NB4 (cell line): Measurements from ENCODE around the gene MMP25.

ENCODE experiments used
- DNase-seq: peaks from one replicate; pipeline ENCODE4 v3.0.0; 2010; ENCODE audit warnings: low read depth
- H3K4me3 ChIP-seq: one replicate; pipeline ENCODE4 v1.5.1; 2011; ENCODE audit warnings: mild to moderate bottlenecking, low read depth, low read length, moderate library complexity
- MYC ChIP-seq: IDR thresholded peaks from 2 replicates; pipeline ENCODE4 v1.6.1; 2011; ENCODE audit warnings: low read depth, low read length
- POLR2A ChIP-seq: IDR thresholded peaks from 2 replicates; pipeline ENCODE4 v1.6.1; 2011; ENCODE audit warnings: mild to moderate bottlenecking; ENCODE audit not compliant: insufficient read length; ENCODE audit errors: extremely low read depth
- TF ChIP-seq, protein P1 (sequence below): IDR thresholded peaks from 2 replicates; pipeline ENCODE4 v1.6.1; 2011; ENCODE audit warnings: low read depth, low read length
- TF ChIP-seq, protein P2 (sequence below): IDR thresholded peaks from one replicate; pipeline ENCODE4 v1.5.1; 2012; ENCODE audit warnings: low read depth, low read length

The MMP25 gene

GRCh38 chr16:3035972-3036725, 10.2 kb upstream of the MMP25 start:
- no peak for TF ChIP-seq POLR2A
- TF ChIP-seq, protein P1, sequence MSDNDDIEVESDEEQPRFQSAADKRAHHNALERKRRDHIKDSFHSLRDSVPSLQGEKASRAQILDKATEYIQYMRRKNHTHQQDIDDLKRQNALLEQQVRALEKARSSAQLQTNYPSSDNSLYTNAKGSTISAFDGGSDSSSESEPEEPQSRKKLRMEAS = no peak
- no peak for TF ChIP-seq MYC
- TF ChIP-seq, protein P2, sequence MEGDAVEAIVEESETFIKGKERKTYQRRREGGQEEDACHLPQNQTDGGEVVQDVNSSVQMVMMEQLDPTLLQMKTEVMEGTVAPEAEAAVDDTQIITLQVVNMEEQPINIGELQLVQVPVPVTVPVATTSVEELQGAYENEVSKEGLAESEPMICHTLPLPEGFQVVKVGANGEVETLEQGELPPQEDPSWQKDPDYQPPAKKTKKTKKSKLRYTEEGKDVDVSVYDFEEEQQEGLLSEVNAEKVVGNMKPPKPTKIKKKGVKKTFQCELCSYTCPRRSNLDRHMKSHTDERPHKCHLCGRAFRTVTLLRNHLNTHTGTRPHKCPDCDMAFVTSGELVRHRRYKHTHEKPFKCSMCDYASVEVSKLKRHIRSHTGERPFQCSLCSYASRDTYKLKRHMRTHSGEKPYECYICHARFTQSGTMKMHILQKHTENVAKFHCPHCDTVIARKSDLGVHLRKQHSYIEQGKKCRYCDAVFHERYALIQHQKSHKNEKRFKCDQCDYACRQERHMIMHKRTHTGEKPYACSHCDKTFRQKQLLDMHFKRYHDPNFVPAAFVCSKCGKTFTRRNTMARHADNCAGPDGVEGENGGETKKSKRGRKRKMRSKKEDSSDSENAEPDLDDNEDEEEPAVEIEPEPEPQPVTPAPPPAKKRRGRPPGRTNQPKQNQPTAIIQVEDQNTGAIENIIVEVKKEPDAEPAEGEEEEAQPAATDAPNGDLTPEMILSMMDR = no peak
- H3K4me3 ChIP-seq = no peak overlapping the region
- no peak for DNase-seq

DNA sequence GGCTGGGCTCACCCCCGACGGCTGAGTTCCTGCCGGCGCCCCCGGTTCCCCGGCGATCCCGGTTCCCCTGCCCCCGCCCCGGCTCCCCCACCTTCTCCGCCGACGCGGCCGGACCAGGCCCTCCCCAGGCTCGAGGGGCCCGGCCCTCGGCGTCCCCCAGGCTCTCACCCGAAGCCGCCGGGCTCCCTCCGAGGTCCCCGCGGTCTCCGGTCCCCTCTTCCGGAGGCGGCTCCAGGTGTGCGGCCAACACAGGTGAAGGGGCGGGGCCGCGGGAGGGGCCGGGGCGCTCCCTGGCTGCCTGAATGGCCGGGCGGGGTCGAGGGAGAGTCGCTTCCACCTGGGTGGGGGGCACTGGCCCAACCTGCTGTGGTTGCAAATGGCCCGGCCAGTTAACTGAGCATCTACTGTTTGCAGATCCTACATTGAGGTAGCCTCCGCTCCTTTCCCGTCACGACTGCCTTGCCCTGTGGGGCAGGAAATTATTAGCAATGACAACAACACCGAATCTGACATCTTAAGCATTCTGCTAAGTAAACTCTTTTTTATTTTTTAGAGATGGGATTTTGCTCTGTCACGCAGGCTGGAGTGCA, 9.5 kb upstream of the MMP25 start, which contains the start of gene BICDL2:
Gene BICDL2 (minus strand): TSS at position 219 of the 590 bp plus-strand sequence. CDS start 1,448 bp downstream, outside the sequence.
- no peak for TF ChIP-seq MYC
- TF ChIP-seq, protein P1 = no peak
- TF ChIP-seq POLR2A = no peak
- TF ChIP-seq, protein P2 = no peak
- DNase-seq = no peak
- no peak within 1 kb of the TSS for H3K4me3 ChIP-seq

GRCh38 chr16:3038256-3038655, 8.1 kb upstream of the MMP25 start:
- DNase-seq = no peak

GRCh38 chr16:3038896-3039295, 7.5 kb upstream of the MMP25 start:
- H3K4me3 ChIP-seq = no peak overlapping the region
- DNase-seq = no peak
- TF ChIP-seq, protein P2 = no peak
- TF ChIP-seq, protein P1 = no peak
- no peak for TF ChIP-seq MYC
- TF ChIP-seq POLR2A = no peak

More at GRCh38 chr16:3038256-3038655, 8.1 kb upstream of the MMP25 start:
- TF ChIP-seq POLR2A = no peak
- TF ChIP-seq, protein P1 = no peak
- TF ChIP-seq, protein P2 = no peak
- TF ChIP-seq MYC = no peak
- no peak overlapping the region for H3K4me3 ChIP-seq

DNA sequence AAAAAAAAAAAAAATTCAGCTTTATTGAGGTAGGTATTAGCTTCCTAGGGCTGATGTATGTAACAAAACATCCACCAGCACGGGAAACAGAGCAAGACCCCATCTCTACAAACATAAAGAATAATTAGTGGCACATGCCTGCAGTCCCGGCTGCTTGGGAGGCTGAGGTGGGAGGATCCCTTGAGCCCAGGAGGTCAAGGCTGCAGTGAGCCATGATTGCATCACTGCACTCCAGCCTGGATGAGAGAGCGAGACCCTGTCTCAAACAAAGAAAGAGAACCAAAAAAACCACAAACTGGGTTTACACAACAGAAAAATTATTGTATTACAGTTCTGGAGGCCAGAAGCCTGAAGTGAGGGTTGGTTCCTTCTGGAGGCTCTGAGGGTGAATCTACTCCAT, 4.0 kb upstream of the MMP25 start:
- DNase-seq = peak; percentile 69
- TF ChIP-seq, protein P2 = no peak
- TF ChIP-seq MYC = no peak
- TF ChIP-seq POLR2A = no peak
- TF ChIP-seq, protein P1 = no peak
- H3K4me3 ChIP-seq = no peak overlapping the region
